ENCODE results near the gene CNNM3.

GRCh38 chr2:96797066-96797625, 18.9 kb upstream of the CNNM3 start:
- TF ChIP-seq CTCF (IDR thresholded peaks at IDR 0.05) (no peak), POLR2A (IDR thresholded peaks at IDR 0.05) (no peak)
